K562 (cell line): Measurements from ENCODE around the gene HSD11B1. TPM values are rescaled to one million over a fixed set of nuclear protein-coding genes. Genes with fewer than 3 reads are reported as not detected.

ENCODE experiments used
- FOXP4 ChIP-seq: sonication (generic); formaldehyde crosslinking; IDR thresholded peaks from 2 replicates; pipeline ENCODE4 v1.8.0; 2022; ENCODE audit warnings: mild to moderate bottlenecking, missing genetic modification reagents, borderline replicate concordance
- IRF9 ChIP-seq: fragments of 450-650 bp; IDR thresholded peaks from 2 replicates; pipeline ENCODE4 v1.6.1; 2016; ENCODE audit warnings: missing biosample characterization, missing genetic modification characterization
- MCM2 ChIP-seq: fragments of 450-650 bp; IDR thresholded peaks from 2 replicates; pipeline ENCODE4 v1.6.1; 2017; ENCODE audit warnings: low read depth, mild to moderate bottlenecking
- RAD51 ChIP-seq: fragments of 450-650 bp; IDR thresholded peaks from 2 replicates; pipeline ENCODE4 v1.7.1; 2016; ENCODE audit warnings: low read depth, mild to moderate bottlenecking, borderline replicate concordance
- RBM34 ChIP-seq: fragments of 200-400 bp; formaldehyde crosslinking; IDR thresholded peaks from 2 replicates; pipeline ENCODE4 v1.6.1; 2018; ENCODE audit warnings: low read length, borderline replicate concordance; ENCODE audit not compliant: insufficient read depth
- U2AF2 ChIP-seq: fragments of 200-400 bp; formaldehyde crosslinking; optimal IDR thresholded peaks from 2 replicates; pipeline ENCODE3; 2017; ENCODE audit warnings: low read depth, mild to moderate bottlenecking, low read length
- ZBTB9 ChIP-seq: fragments of 450-650 bp; formaldehyde crosslinking; IDR thresholded peaks from 2 replicates; pipeline ENCODE4 v1.4.0; 2020; ENCODE audit warnings: mild to moderate bottlenecking, moderate library complexity
- ZNF24 ChIP-seq: fragments of 450-650 bp; IDR thresholded peaks from 2 replicates; pipeline ENCODE4 v1.6.1; 2016
- polyA plus RNA-seq, 8 experiments: library from polyadenylated mRNA; depleted of rRNA in 4 of 8; stranded (reverse) in 5 of 8; unstranded in 3 of 8; fragments of >200 nt; fragmentation: Nextera tagmentation in 2 of 8; fragmentation: Illumina TruSeq in 1 of 8; extraction: Ambion mirVana in 2 of 8; extraction: Trizol in 1 of 8; gene quantifications; 2 replicates each; pipeline versions ENCODE4 v1.2.1 to v1.2.3, GENCODE V29; 2011 to 2014; ENCODE audit warnings: inconsistent platforms in 1 of 8, missing spikeins in 1 of 8
- total RNA-seq, 7 experiments: library from RNA; depleted of rRNA in 6 of 7; stranded (reverse); fragments of >200 nt in 6 of 7; fragmentation: Illumina TruSeq in 2 of 7; extraction: Trizol in 2 of 7; gene quantifications; 2 replicates each; pipeline versions ENCODE4 v1.2.1 to v1.2.3, GENCODE V29; 2011 to 2021; ENCODE audit warnings: low replicate concordance in 1 of 7

HSD11B1 gene
- total and polyA plus RNA-seq, 9 of the 15 experiments (the other 6 are each of a cell fraction or from before 2014, with no cell fraction given): 0.04 to 0.16 TPM; not detected in 7

GRCh38 chr1:209778102-209778501 lies 73.5 kb downstream of the HSD11B1 start (continued):
- TF ChIP-seq FOXP4 (CRISPR knock-in tag): no peak
- no peak for TF ChIP-seq RBM34
- TF ChIP-seq IRF9 (tag): no peak
- TF ChIP-seq U2AF2: no peak
- TF ChIP-seq ZBTB9 (CRISPR knock-in tag): no peak
- no peak for TF ChIP-seq ZNF24
- TF ChIP-seq RAD51: no peak
- no peak for TF ChIP-seq MCM2
